Colonic mucosa (tissue), 4 donors: Measurements from ENCODE around the gene GREM2. TPM values are rescaled to one million over a fixed set of nuclear protein-coding genes. Genes with fewer than 3 reads are reported as not detected.

Source experiments
- DNase-seq: peaks from one replicate; pipeline ENCODE4 v3.0.0-alpha.2; 2020
- H3K27ac ChIP-seq: fragments of 200-600 bp; one replicate; pipeline ENCODE4 v1.8.0; 2021
- H3K27me3 ChIP-seq: fragments of 200-600 bp; one replicate; pipeline ENCODE4 v1.8.0; 2021
- H3K36me3 ChIP-seq: fragments of 200-600 bp; one replicate; pipeline ENCODE4 v1.8.0; 2021
- H3K4me1 ChIP-seq: fragments of 200-600 bp; one replicate; pipeline ENCODE4 v1.8.0; 2021; ENCODE audit warnings: mild to moderate bottlenecking
- H3K4me3 ChIP-seq: fragments of 200-600 bp; one replicate; pipeline ENCODE4 v1.8.0; 2021
- H3K9ac ChIP-seq, 2 donors: one replicate each; pipeline ENCODE4 v1.7.0; 2013; ENCODE audit warnings: control low read depth in 2 of 2, low read depth in 2 of 2, low read length in 2 of 2
- H3K9me3 ChIP-seq: fragments of 200-600 bp; one replicate; pipeline ENCODE4 v1.8.0; 2021
- intact Hi-C: fragments of 100-400 bp; cut with DNase I; formaldehyde crosslinking; loops from one replicate; pipeline ENCODE4 v1.14.1; 2022
- total RNA-seq, 2 donors: library from RNA; stranded (reverse); fragmentation: NEBNext Ultra II Directional in 1 of 2; extraction: Animal tissue kit (Norgen Biotek cat#: 25700) in 1 of 2; gene quantifications; one replicate each; pipeline ENCODE4 v1.2.1, GENCODE V29; 2021
- TF ChIP-seq, protein P1 (sequence below): fragments of 200-600 bp; IDR thresholded peaks from one replicate; pipeline ENCODE4 v1.8.0; 2022; ENCODE audit warnings: antibody characterized with exemption, mild to moderate bottlenecking
- donor health status: healthy.
- donor health status: DM: no; HTN: no; CAD: no.
- donor health status: DM: no; HTN: no; CAD: no.

The GREM2 gene
- total RNA-seq = 1 to 10 TPM; 3.6 to 8.4 TPM

GRCh38 chr1:240611619-240612480 lies at the start of gene GREM2:
GREM2 (minus strand) TSS chr1:240612155; CDS start chr1:240493475, 118,680 bp downstream.
- H3K27me3 ChIP-seq = no peaks in the 10 kb centered on the region
- peak within 1 kb of the TSS; percentile 45 for H3K4me3 ChIP-seq
- H3K9ac ChIP-seq = peak within 1 kb of the TSS; percentile 48 to 68
- peak within 1 kb of the TSS; percentile 12 for H3K27ac ChIP-seq
- no peaks in the 10 kb centered on the region for H3K36me3 ChIP-seq
- DNase-seq = peak; percentile 70
- no peaks in the 10 kb centered on the region for H3K9me3 ChIP-seq
- intact Hi-C loops = no loop called here
- TF ChIP-seq, protein P1, sequence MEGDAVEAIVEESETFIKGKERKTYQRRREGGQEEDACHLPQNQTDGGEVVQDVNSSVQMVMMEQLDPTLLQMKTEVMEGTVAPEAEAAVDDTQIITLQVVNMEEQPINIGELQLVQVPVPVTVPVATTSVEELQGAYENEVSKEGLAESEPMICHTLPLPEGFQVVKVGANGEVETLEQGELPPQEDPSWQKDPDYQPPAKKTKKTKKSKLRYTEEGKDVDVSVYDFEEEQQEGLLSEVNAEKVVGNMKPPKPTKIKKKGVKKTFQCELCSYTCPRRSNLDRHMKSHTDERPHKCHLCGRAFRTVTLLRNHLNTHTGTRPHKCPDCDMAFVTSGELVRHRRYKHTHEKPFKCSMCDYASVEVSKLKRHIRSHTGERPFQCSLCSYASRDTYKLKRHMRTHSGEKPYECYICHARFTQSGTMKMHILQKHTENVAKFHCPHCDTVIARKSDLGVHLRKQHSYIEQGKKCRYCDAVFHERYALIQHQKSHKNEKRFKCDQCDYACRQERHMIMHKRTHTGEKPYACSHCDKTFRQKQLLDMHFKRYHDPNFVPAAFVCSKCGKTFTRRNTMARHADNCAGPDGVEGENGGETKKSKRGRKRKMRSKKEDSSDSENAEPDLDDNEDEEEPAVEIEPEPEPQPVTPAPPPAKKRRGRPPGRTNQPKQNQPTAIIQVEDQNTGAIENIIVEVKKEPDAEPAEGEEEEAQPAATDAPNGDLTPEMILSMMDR = no peak
- H3K4me1 ChIP-seq = no peaks in the 10 kb centered on the region

DNA sequence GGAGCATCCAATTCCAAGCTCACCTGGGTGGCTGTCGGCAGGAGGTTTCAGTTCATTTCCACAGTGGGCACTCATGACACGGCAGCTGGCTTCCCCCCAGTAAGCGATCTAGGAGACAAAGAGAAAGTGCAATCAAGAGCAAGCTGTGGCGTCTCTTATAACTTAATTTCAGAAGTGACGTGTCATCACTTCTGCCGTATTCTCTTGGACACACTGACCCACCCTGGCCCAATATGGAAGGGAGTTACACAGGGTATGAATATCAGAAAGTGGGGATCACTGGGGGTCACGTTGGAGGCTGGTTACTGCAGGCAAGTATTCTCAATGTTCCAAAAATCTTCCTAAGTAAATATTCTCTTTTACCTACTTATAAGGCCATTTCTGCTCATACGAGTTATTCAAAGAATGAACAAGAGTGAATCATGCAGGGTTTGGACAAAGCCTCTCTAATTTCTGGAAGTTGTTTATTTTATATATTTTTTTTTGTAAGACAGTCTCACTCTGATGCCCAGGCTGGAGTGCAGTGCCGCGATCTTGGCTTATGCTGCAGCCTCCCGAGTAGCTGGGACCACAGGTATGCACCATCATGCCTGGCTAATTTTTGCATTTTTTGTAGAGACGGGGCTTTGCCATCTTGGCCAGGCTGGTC lies 46.5 kb upstream of the GREM2 start:
- Histone ChIP-seq H3K9ac (no peak overlapping the region), H3K27ac (no peak overlapping the region), H3K9me3 (no peaks in the 10 kb centered on the region), H3K27me3 (no peaks in the 10 kb centered on the region), H3K36me3 (no peaks in the 10 kb centered on the region), H3K4me3 (no peak overlapping the region), H3K4me1 (no peaks in the 10 kb centered on the region)
- intact Hi-C loops = no loop called here
- no peak for DNase-seq
- TF ChIP-seq, protein P1 = no peak

DNA sequence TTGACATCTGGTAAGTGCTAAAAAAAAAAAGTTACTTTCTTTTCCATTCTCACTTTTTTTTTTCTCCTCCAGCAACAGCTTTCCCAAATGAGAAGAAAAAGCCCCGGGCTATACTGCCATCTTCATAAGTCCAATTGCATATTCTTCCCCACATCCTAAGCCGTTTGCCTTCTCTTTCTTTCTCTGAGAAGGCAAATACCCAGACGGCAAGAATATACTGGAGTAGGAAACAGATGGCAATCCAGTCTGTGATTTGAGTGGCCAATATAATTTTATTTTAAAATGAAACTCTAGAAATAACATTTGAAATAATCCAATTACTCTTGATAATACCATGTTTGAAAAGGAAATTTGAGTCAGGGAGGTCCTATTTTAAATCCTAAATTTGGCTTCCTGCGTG lies 44.6 kb upstream of the GREM2 start:
- Histone ChIP-seq H3K4me3 (no peak overlapping the region), H3K27ac (no peak overlapping the region), H3K36me3 (no peaks in the 10 kb centered on the region), H3K9me3 (no peaks in the 10 kb centered on the region), H3K27me3 (no peaks in the 10 kb centered on the region), H3K4me1 (no peaks in the 10 kb centered on the region), H3K9ac (no peak overlapping the region)
- intact Hi-C loops = no loop called here
- DNase-seq = no peak
- TF ChIP-seq, protein P1 = no peak

- Histone ChIP-seq H3K27ac (no peak overlapping the region), H3K9me3 (no peaks in the 10 kb centered on the region), H3K4me3 (no peak overlapping the region), H3K9ac (no peak overlapping the region), H3K27me3 (no peaks in the 10 kb centered on the region), H3K36me3 (no peaks in the 10 kb centered on the region), H3K4me1 (no peaks in the 10 kb centered on the region)
- intact Hi-C loops = no loop called here
- TF ChIP-seq, protein P1 = no peak
- no peak for DNase-seq
Measured at GRCh38 chr1:240652961-240653409, 41.0 kb upstream of the GREM2 start.

DNA sequence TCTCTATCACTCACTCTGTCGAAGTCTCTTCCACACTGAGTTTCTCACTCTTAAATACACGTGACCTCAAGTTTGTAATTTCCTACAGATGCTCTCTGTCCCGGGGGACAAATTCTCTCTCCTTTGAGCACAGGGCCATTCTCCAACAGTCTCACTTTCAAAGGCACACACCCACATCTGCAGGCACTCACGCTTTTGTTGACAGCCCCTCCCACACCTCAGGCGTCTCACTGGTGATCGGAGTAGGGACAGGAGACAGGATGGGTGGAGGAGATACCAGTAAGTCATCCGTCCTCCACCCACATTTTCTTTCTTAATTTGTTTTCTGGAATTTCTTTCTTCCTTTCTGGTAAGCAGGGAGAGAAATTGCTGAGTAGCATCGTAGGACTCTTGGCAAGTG lies 40.6 kb upstream of the GREM2 start:
- TF ChIP-seq, protein P1 = no peak
- intact Hi-C loops = no loop called here
- no peak for DNase-seq

More for the DNA sequence above, 40.6 kb upstream of the GREM2 start:
- Histone ChIP-seq H3K9me3 (no peaks in the 10 kb centered on the region), H3K4me1 (no peaks in the 10 kb centered on the region), H3K4me3 (no peak overlapping the region), H3K36me3 (no peaks in the 10 kb centered on the region), H3K27me3 (no peaks in the 10 kb centered on the region), H3K9ac (no peak overlapping the region), H3K27ac (no peak overlapping the region)
